ENCODE data around the gene BRSK2. TPM values are rescaled to one million over a fixed set of nuclear protein-coding genes. Genes with fewer than 3 reads are reported as not detected.

Gene BRSK2
- total RNA-seq, 1 donor, result under 0.01 TPM

GRCh38 chr11:1481861-1482441 is 92.2 kb downstream of the BRSK2 start:
- no peak for DNase-seq (ENCODE audit: low read depth)
- no peak overlapping the region for H3K4me3 ChIP-seq (ENCODE audit: low read depth, low read length)
- no peak for TF ChIP-seq CTCF (IDR thresholded peaks at IDR 0.05; ENCODE audit: insufficient read depth, low read depth, low read length)

GRCh38 chr11:1482581-1483444 is 93.1 kb downstream of the BRSK2 start:
- no peak overlapping the region for H3K4me3 ChIP-seq (ENCODE audit: low read depth, low read length)
- no peak for TF ChIP-seq CTCF (IDR thresholded peaks at IDR 0.05; ENCODE audit: insufficient read depth, low read depth, low read length)
- no peak for DNase-seq (ENCODE audit: low read depth)

GRCh38 chr11:1483445-1483961 is 93.8 kb downstream of the BRSK2 start:
- H3K4me3 ChIP-seq (ENCODE audit: low read depth, low read length), result no peak overlapping the region
- DNase-seq (ENCODE audit: low read depth), result no peak
- TF ChIP-seq CTCF (IDR thresholded peaks at IDR 0.05; ENCODE audit: insufficient read depth, low read depth, low read length), result no peak

- H3K4me3 ChIP-seq (ENCODE audit: low read depth, low read length), result no peak overlapping the region
- no peak for TF ChIP-seq CTCF (IDR thresholded peaks at IDR 0.05; ENCODE audit: insufficient read depth, low read depth, low read length)
- DNase-seq (ENCODE audit: low read depth), result no peak
These were observed 94.4 kb downstream of the BRSK2 start for GRCh38 chr11:1484061-1484671.

- no peak overlapping the region for H3K4me3 ChIP-seq (ENCODE audit: low read depth, low read length)
These were observed 95.2 kb downstream of the BRSK2 start for GRCh38 chr11:1484695-1485503.

More at GRCh38 chr11:1484695-1485503, 95.2 kb downstream of the BRSK2 start:
- TF ChIP-seq CTCF (IDR thresholded peaks at IDR 0.05; ENCODE audit: insufficient read depth, low read depth, low read length), result no peak
- no peak for DNase-seq (ENCODE audit: low read depth)

Measured in fibroblast of villous mesenchyme (primary cell).